ENCODE data around the gene ZDHHC21. TPM values are rescaled to one million over a fixed set of nuclear protein-coding genes. Genes with fewer than 3 reads are reported as not detected.
"Not testable (repeated sequence)": the region's sequence is repeated elsewhere in the genome, so short reads cannot be mapped to it uniquely, and the experiment has no call there.

Gene ZDHHC21
- total and polyA plus RNA-seq, 4 experiments from 2014 or later, result 1.2 to 8.9 (median 3.8) TPM

GRCh38 chr9:14678776-14679175, 14.5 kb downstream of the ZDHHC21 start:
- no peaks in the 10 kb centered on the region for H3K36me3 ChIP-seq (ENCODE audit: insufficient read depth, low read length)
- H3K4me3 ChIP-seq (ENCODE audit: low read length in 2 of 2), result no peak overlapping the region
- no peaks in the 10 kb centered on the region for H3K4me1 ChIP-seq (ENCODE audit: insufficient read depth, low read length)
- no peaks in the 10 kb centered on the region for H3K27me3 ChIP-seq (ENCODE audit: insufficient read depth, low read length)
- peak overlapping the region in 1 of 7 donors; percentile 7 for H3K27ac Mint-ChIP-seq
- DNase-seq, result no peak
- peaks cover 23 to 37% of the 10 kb centered on the region in 2 donors for H3K36me3 Mint-ChIP-seq
- H3K9me3 ChIP-seq (ENCODE audit: control insufficient read depth in 1 of 2, low read length in 2 of 2), result no peaks in the 10 kb centered on the region
- intact Hi-C loops (cut with micrococcal nuclease), result no loop called here
- ChIA-PET CTCF (ENCODE audit: partially characterized antibody) (no interaction called here), POLR2A (ENCODE audit: partially characterized antibody) (no interaction called here)
- no peak overlapping the region for H3K4me3 Mint-ChIP-seq
- peaks cover 12 to 23% (median 18%) of the 10 kb centered on the region in 4 donors for H3K4me1 Mint-ChIP-seq
- H3K27ac ChIP-seq (ENCODE audit: low read depth, low read length), result no peak overlapping the region
- H3K27me3 Mint-ChIP-seq, result no peaks in the 10 kb centered on the region
- H3K9me3 Mint-ChIP-seq, result no peaks in the 10 kb centered on the region

GRCh38 chr9:14677872-14678271, 15.4 kb downstream of the ZDHHC21 start:
- Mint-ChIP-seq H3K36me3 (peaks cover 23 to 34% of the 10 kb centered on the region in 2 donors), H3K4me3 (no peak overlapping the region), H3K4me1 (peaks cover 11 to 23% (median 17%) of the 10 kb centered on the region in 4 donors), H3K9me3 (no peaks in the 10 kb centered on the region), H3K27ac (no peak overlapping the region), H3K27me3 (no peaks in the 10 kb centered on the region)
- Histone ChIP-seq H3K27me3 (ENCODE audit: insufficient read depth, low read length) (no peaks in the 10 kb centered on the region), H3K4me1 (ENCODE audit: insufficient read depth, low read length) (no peaks in the 10 kb centered on the region), H3K4me3 (ENCODE audit: low read length in 2 of 2) (no peak overlapping the region), H3K27ac (ENCODE audit: low read depth, low read length) (no peak overlapping the region), H3K9me3 (ENCODE audit: control insufficient read depth in 1 of 2, low read length in 2 of 2) (no peaks in the 10 kb centered on the region), H3K36me3 (ENCODE audit: insufficient read depth, low read length) (no peaks in the 10 kb centered on the region)
- intact Hi-C loops (cut with micrococcal nuclease), result no loop called here
- no peak for DNase-seq
- CTCF ChIA-PET (ENCODE audit: partially characterized antibody), result no interaction called here
- POLR2A ChIA-PET (ENCODE audit: partially characterized antibody), result no interaction called here

- Mint-ChIP-seq H3K36me3 (peaks cover 20 to 33% of the 10 kb centered on the region in 2 donors), H3K27ac (no peak overlapping the region), H3K4me1 (peaks cover 7 to 19% (median 13%) of the 10 kb centered on the region in 4 donors), H3K9me3 (no peaks in the 10 kb centered on the region), H3K4me3 (no peak overlapping the region), H3K27me3 (no peaks in the 10 kb centered on the region)
- Histone ChIP-seq H3K4me3 (ENCODE audit: low read length in 2 of 2) (no peak overlapping the region), H3K27me3 (ENCODE audit: insufficient read depth, low read length) (no peaks in the 10 kb centered on the region), H3K9me3 (ENCODE audit: control insufficient read depth in 1 of 2, low read length in 2 of 2) (no peaks in the 10 kb centered on the region), H3K36me3 (ENCODE audit: insufficient read depth, low read length) (no peaks in the 10 kb centered on the region), H3K27ac (ENCODE audit: low read depth, low read length) (no peak overlapping the region), H3K4me1 (ENCODE audit: insufficient read depth, low read length) (no peaks in the 10 kb centered on the region)
- CTCF ChIA-PET (ENCODE audit: partially characterized antibody), result no interaction called here
- intact Hi-C loops (cut with micrococcal nuclease), result no loop called here
- DNase-seq, result no peak
- POLR2A ChIA-PET (ENCODE audit: partially characterized antibody), result no interaction called here
Observed at GRCh38 chr9:14677396-14677795, 15.8 kb downstream of the ZDHHC21 start.

GRCh38 chr9:14674630-14675029, 18.6 kb downstream of the ZDHHC21 start:
- DNase-seq, result no peak
- Mint-ChIP-seq H3K4me1 (peaks cover 4 to 18% (median 10%) of the 10 kb centered on the region in 4 donors), H3K9me3 (no peaks in the 10 kb centered on the region), H3K36me3 (peaks cover 25 to 33% of the 10 kb centered on the region in 2 donors), H3K4me3 (no peak overlapping the region), H3K27ac (peak overlapping the region in 1 of 7 donors; percentile 27), H3K27me3 (no peaks in the 10 kb centered on the region)
- H3K4me3 ChIP-seq (ENCODE audit: low read length in 2 of 2), result no peak overlapping the region
- no peaks in the 10 kb centered on the region for H3K9me3 ChIP-seq (ENCODE audit: control insufficient read depth in 1 of 2, low read length in 2 of 2)
- H3K36me3 ChIP-seq (ENCODE audit: insufficient read depth, low read length), result no peaks in the 10 kb centered on the region
- intact Hi-C loops (cut with micrococcal nuclease), result loop anchor here (5.0 kb wide), 1 partner anchor 57 kb away; no protein-coding TSS in a partner anchor
- no peak overlapping the region for H3K27ac ChIP-seq (ENCODE audit: low read depth, low read length)
- H3K27me3 ChIP-seq (ENCODE audit: insufficient read depth, low read length), result no peaks in the 10 kb centered on the region
- ChIA-PET POLR2A (ENCODE audit: partially characterized antibody) (no interaction called here), CTCF (ENCODE audit: partially characterized antibody) (interaction anchor here (1.6 kb wide), 1 partner anchor 94 kb away, joined by 4 read pairs; no protein-coding TSS in a partner anchor)
- H3K4me1 ChIP-seq (ENCODE audit: insufficient read depth, low read length), result no peaks in the 10 kb centered on the region

GRCh38 chr9:14671377-14671776, 21.9 kb downstream of the ZDHHC21 start:
- POLR2A ChIA-PET (ENCODE audit: partially characterized antibody), result no interaction called here
- Mint-ChIP-seq H3K4me3 (no peak overlapping the region), H3K27me3 (no peaks in the 10 kb centered on the region), H3K27ac (peak overlapping the region in 1 of 7 donors; percentile 53), H3K36me3 (peaks cover 15 to 17% of the 10 kb centered on the region in 2 donors), H3K4me1 (peaks cover 0 to 14% (median 7%) of the 10 kb centered on the region in 4 donors), H3K9me3 (no peaks in the 10 kb centered on the region)
- H3K36me3 ChIP-seq (ENCODE audit: insufficient read depth, low read length), result no peaks in the 10 kb centered on the region
- no peaks in the 10 kb centered on the region for H3K9me3 ChIP-seq (ENCODE audit: control insufficient read depth in 1 of 2, low read length in 2 of 2)
- no peak for DNase-seq
- H3K27ac ChIP-seq (ENCODE audit: low read depth, low read length), result no peak overlapping the region
- CTCF ChIA-PET (ENCODE audit: partially characterized antibody), result no interaction called here
- no peaks in the 10 kb centered on the region for H3K27me3 ChIP-seq (ENCODE audit: insufficient read depth, low read length)
- H3K4me1 ChIP-seq (ENCODE audit: insufficient read depth, low read length), result no peaks in the 10 kb centered on the region
- no peak overlapping the region for H3K4me3 ChIP-seq (ENCODE audit: low read length in 2 of 2)
- intact Hi-C loops (cut with micrococcal nuclease), result loop anchor here (5.0 kb wide), 1 partner anchor 54 kb away; no protein-coding TSS in a partner anchor

- Histone ChIP-seq H3K36me3 (ENCODE audit: insufficient read depth, low read length) (no peaks in the 10 kb centered on the region), H3K27ac (ENCODE audit: low read depth, low read length) (no peak overlapping the region), H3K4me3 (ENCODE audit: low read length in 2 of 2) (no peak overlapping the region), H3K9me3 (ENCODE audit: control insufficient read depth in 1 of 2, low read length in 2 of 2) (no peaks in the 10 kb centered on the region), H3K27me3 (ENCODE audit: insufficient read depth, low read length) (no peaks in the 10 kb centered on the region), H3K4me1 (ENCODE audit: insufficient read depth, low read length) (no peaks in the 10 kb centered on the region)
- Mint-ChIP-seq H3K36me3 (peaks cover 15 to 17% of the 10 kb centered on the region in 2 donors), H3K9me3 (no peaks in the 10 kb centered on the region), H3K4me1 (peaks cover 0 to 11% (median 7%) of the 10 kb centered on the region in 4 donors), H3K4me3 (no peak overlapping the region), H3K27ac (peak overlapping the region in 1 of 7 donors; percentile 9), H3K27me3 (no peaks in the 10 kb centered on the region)
- ChIA-PET POLR2A (ENCODE audit: partially characterized antibody) (no interaction called here), CTCF (ENCODE audit: partially characterized antibody) (no interaction called here)
- no peak for DNase-seq
- intact Hi-C loops (cut with micrococcal nuclease), result loop anchor here (5.0 kb wide), 1 partner anchor 53 kb away; no protein-coding TSS in a partner anchor
Observed at GRCh38 chr9:14670718-14671117, 22.5 kb downstream of the ZDHHC21 start.

GRCh38 chr9:14664022-14664421, 29.2 kb downstream of the ZDHHC21 start:
- H3K27me3 Mint-ChIP-seq; H3K36me3 ChIP-seq (ENCODE audit: insufficient read depth, low read length); CTCF ChIA-PET (ENCODE audit: partially characterized antibody); H3K4me1 ChIP-seq (ENCODE audit: insufficient read depth, low read length); H3K4me1 Mint-ChIP-seq; H3K27ac ChIP-seq (ENCODE audit: low read depth, low read length); H3K9me3 Mint-ChIP-seq; POLR2A ChIA-PET (ENCODE audit: partially characterized antibody); H3K9me3 ChIP-seq (ENCODE audit: control insufficient read depth in 1 of 2, low read length in 2 of 2); H3K27ac Mint-ChIP-seq; H3K27me3 ChIP-seq (ENCODE audit: insufficient read depth, low read length); H3K4me3 Mint-ChIP-seq; H3K4me3 ChIP-seq (ENCODE audit: low read length in 2 of 2); DNase-seq; intact Hi-C loops (cut with micrococcal nuclease): not testable (repeated sequence)
- H3K36me3 Mint-ChIP-seq, result peaks cover 15 to 17% of the 10 kb centered on the region in 2 donors

Measured in CD4-positive, alpha-beta memory T cell (primary cell).